Smooth muscle cell (in vitro differentiated cells): ENCODE data around the gene DDA1. TPM values are rescaled to one million over a fixed set of nuclear protein-coding genes. Genes with fewer than 3 reads are reported as not detected.
A peak's percentile ranks its signal among the peaks of the same experiment; 100 is the strongest.
"Not testable (repeated sequence)": the region's sequence is repeated elsewhere in the genome, so short reads cannot be mapped to it uniquely, and the experiment has no call there.

ENCODE experiments used
- DNase-seq: peaks from one replicate; lab custom pipeline; 2025; ENCODE audit not compliant: unreplicated experiment; lab: John Stamatoyannopoulos, UW
- H2AFZ ChIP-seq: fragments of 200-600 bp; sonication (generic); 2 replicates; pipeline ENCODE4 v1.6.0; 2016; ENCODE audit warnings: antibody characterized with exemption, low read depth, mild to moderate bottlenecking
- H3F3A ChIP-seq: fragments of 200-600 bp; sonication (generic); 2 replicates; pipeline ENCODE4 v1.6.0; 2017; ENCODE audit warnings: antibody characterized with exemption, low read depth
- H3K27ac ChIP-seq: fragments of 200-600 bp; sonication (generic); 2 replicates; pipeline ENCODE4 v1.5.1; 2016; ENCODE audit warnings: low read depth, mild to moderate bottlenecking
- H3K27me3 ChIP-seq: fragments of 200-600 bp; sonication (generic); 2 replicates; pipeline ENCODE4 v1.6.1; 2016; ENCODE audit warnings: low read depth, mild to moderate bottlenecking
- H3K36me3 ChIP-seq: fragments of 200-600 bp; sonication (generic); 2 replicates; pipeline ENCODE4 v1.5.1; 2016; ENCODE audit warnings: low read depth
- H3K4me1 ChIP-seq: fragments of 200-600 bp; sonication (generic); 2 replicates; pipeline ENCODE4 v1.5.1; 2016; ENCODE audit warnings: low read depth
- H3K4me2 ChIP-seq: fragments of 200-600 bp; sonication (generic); 2 replicates; pipeline ENCODE4 v1.6.0; 2016; ENCODE audit warnings: mild to moderate bottlenecking
- H3K4me3 ChIP-seq: fragments of 200-600 bp; sonication (generic); 2 replicates; pipeline ENCODE4 v1.5.1; 2016; ENCODE audit warnings: mild to moderate bottlenecking
- H3K79me2 ChIP-seq: fragments of 200-600 bp; sonication (generic); 2 replicates; pipeline ENCODE4 v1.6.0; 2016; ENCODE audit warnings: low read depth, mild to moderate bottlenecking
- H3K9ac ChIP-seq: fragments of 200-600 bp; sonication (generic); 2 replicates; pipeline ENCODE4 v1.6.0; 2016; ENCODE audit warnings: low read depth
- H3K9me3 ChIP-seq: fragments of 200-600 bp; sonication (generic); replicated peaks from 2 replicates; pipeline ENCODE4 v1.5.1; 2016; ENCODE audit warnings: low read depth
- H4K20me1 ChIP-seq: fragments of 200-600 bp; sonication (generic); 2 replicates; pipeline ENCODE4 v1.6.0; 2016; ENCODE audit warnings: low read depth
- WGBS: methylation state at CpG from one replicate; pipeline ENCODE4 v1.1.7; 2016; ENCODE audit warnings: low lambda C conversion rate; 5-methylcytosine and 5-hydroxymethylcytosine counted together
- polyA plus RNA-seq: library from polyadenylated mRNA; unstranded; fragments of >200 nt; fragmentation: Nextera tagmentation; extraction: Ambion mirVana; gene quantifications from 2 replicates; pipeline ENCODE4 v1.2.1, GENCODE V29; 2016
- total RNA-seq: library from RNA; depleted of rRNA; stranded (reverse); fragments of >200 nt; gene quantifications from 2 replicates; pipeline ENCODE4 v1.2.3, GENCODE V29; 2014
- TF ChIP-seq, protein P1 (sequence below): fragments of 200-600 bp; sonication (generic); IDR thresholded peaks from 2 replicates; pipeline ENCODE4 v1.5.1; 2017; ENCODE audit warnings: borderline replicate concordance, mild to moderate bottlenecking, antibody characterized with exemption; ENCODE audit not compliant: insufficient read depth, poor library complexity, severe bottlenecking

DDA1 gene
- total and polyA plus RNA-seq, 2 experiments from 2014 or later, result 26.5 to 51.8 TPM

DNA sequence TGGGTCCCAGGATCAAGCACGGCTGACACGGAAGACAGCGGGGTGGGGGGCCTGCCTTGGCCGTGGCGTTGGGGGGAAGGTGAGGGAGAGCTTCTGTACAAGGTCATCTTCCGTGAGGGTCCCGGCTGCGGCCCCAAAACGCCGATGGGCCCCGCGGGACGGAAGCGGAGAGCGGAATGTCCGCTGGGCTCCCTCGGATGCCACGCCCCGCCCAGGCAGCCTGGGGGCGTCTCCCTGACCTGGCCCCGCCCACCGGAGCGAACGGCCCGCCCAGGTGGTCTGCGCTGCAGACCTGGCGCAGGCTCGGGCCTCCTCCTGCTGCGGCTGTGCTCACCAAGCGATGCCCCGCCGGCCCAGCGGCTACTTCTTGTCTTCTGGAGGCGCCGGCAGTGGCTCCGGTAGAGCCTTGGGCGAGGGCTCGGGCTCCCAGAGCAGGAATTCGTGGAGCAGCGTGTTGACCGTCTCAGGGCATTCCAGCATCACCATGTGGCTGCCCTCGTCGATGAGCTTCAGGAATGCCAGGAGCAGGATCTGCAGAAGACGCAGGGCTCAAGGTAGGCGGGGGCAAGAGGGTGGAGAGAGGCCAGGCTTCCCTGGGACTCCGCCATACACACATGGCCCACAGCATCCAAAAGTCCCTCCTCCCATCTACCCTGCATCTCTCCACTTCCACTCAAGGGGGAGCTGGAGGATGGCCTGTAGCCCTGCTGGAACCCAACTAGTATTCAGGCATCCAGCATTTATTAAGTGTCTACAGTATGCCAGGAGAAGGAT is 16.9 kb upstream of the DDA1 start:
- Histone ChIP-seq H3K27me3 (no peaks in the 10 kb centered on the region), H3K9me3 (no peaks in the 10 kb centered on the region), H3F3A (no peaks in the 10 kb centered on the region), H2AFZ (peak overlapping the region; percentile 87), H3K4me1 (no peaks in the 10 kb centered on the region), H4K20me1 (no peaks in the 10 kb centered on the region), H3K4me3 (peak overlapping the region; percentile 47), H3K27ac (peak overlapping the region; percentile 55), H3K4me2 (peak overlapping the region; percentile 84), H3K9ac (no peak overlapping the region), H3K36me3 (no peaks in the 10 kb centered on the region), H3K79me2 (no peaks in the 10 kb centered on the region)
- DNase-seq, result peak; percentile 70
- TF ChIP-seq, protein P1, sequence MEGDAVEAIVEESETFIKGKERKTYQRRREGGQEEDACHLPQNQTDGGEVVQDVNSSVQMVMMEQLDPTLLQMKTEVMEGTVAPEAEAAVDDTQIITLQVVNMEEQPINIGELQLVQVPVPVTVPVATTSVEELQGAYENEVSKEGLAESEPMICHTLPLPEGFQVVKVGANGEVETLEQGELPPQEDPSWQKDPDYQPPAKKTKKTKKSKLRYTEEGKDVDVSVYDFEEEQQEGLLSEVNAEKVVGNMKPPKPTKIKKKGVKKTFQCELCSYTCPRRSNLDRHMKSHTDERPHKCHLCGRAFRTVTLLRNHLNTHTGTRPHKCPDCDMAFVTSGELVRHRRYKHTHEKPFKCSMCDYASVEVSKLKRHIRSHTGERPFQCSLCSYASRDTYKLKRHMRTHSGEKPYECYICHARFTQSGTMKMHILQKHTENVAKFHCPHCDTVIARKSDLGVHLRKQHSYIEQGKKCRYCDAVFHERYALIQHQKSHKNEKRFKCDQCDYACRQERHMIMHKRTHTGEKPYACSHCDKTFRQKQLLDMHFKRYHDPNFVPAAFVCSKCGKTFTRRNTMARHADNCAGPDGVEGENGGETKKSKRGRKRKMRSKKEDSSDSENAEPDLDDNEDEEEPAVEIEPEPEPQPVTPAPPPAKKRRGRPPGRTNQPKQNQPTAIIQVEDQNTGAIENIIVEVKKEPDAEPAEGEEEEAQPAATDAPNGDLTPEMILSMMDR, result peak; percentile 49
- 3% methylated on average over 27 of the region's 46 CpGs for WGBS

DNA sequence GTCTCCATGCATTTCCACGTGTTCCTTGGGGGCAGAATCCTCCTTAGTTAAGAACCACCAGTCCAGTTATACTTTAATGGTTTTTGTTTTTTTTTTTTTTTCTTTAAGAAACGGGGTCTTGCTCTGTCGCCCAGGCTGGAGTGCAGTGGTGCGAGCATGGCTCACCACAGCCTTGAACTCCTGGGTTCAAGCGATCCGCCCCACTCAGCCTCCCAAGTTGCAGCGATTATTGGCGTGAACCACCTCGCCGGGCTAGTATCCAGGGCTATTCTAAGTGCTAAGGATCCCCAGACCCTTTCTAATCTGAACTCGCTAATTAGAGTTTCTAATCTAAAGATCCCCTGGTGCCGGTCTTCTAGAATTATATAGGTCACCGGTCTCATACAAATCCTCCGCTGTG is 15.8 kb upstream of the DDA1 start:
- H4K20me1 ChIP-seq, result no peaks in the 10 kb centered on the region
- no peaks in the 10 kb centered on the region for H3K4me1 ChIP-seq
- no peak overlapping the region for H3K4me3 ChIP-seq
- H3K4me2 ChIP-seq, result peak overlapping the region; percentile 84
- no peaks in the 10 kb centered on the region for H3K79me2 ChIP-seq
- no peak overlapping the region for H3K27ac ChIP-seq
- no peak overlapping the region for H3K9ac ChIP-seq
- H3K36me3 ChIP-seq, result no peaks in the 10 kb centered on the region
- no peaks in the 10 kb centered on the region for H3K9me3 ChIP-seq
- H3K27me3 ChIP-seq, result no peaks in the 10 kb centered on the region
- TF ChIP-seq, protein P1, result no peak
- no peak overlapping the region for H2AFZ ChIP-seq
- 92% methylated on average over 14 of the region's 14 CpGs for WGBS
- DNase-seq, result no peak
- no peaks in the 10 kb centered on the region for H3F3A ChIP-seq

DNA sequence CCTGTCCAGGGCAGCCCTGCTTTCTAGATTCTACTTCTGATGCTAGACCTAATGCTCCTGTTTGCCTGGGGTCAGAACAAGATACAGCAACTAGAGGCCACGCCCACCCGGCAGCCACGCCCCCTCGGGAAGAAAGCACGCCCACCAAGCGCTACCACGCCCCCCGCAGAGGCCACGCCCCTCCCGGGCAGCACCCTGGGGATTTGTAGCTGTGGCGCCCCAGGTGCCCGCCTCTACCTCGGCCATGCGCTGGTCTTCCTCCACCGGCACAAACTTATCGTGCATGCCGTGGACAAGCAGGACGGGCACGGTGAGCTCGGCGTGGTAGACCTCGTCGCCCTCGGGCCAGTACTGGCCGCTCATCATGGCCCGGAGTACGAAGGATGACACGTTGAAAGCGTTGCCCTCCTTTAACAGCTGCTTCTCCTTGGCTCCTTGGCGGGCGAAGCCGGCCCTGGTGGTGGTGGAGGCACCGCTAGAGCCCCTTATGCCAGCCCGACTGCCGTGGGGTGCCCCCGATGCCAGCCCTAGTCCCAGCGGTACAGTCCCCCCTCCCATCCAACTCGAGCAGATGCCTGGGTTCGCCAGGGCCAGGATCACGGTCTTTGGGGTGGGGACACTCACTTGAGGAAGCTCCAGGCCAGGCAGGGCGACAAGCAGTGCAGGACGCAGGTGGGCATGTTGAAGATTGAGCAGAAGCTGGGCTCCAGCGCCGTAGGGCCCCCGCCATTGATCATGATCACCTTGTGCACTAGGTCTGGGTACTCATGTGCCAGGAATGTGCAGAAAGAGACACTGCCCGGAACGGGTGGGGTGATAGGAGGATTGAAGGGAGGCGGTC is 15.1 kb upstream of the DDA1 start:
- peak; percentile 3 for DNase-seq
- TF ChIP-seq, protein P1, result no peak
- Histone ChIP-seq H3K4me3 (no peak overlapping the region), H2AFZ (no peak overlapping the region), H3K27me3 (no peaks in the 10 kb centered on the region), H3K4me2 (no peak overlapping the region), H3K9me3 (no peaks in the 10 kb centered on the region), H3K36me3 (no peaks in the 10 kb centered on the region), H3K27ac (no peak overlapping the region), H3K79me2 (no peaks in the 10 kb centered on the region), H3K4me1 (no peaks in the 10 kb centered on the region), H3K9ac (no peak overlapping the region), H3F3A (no peaks in the 10 kb centered on the region), H4K20me1 (no peaks in the 10 kb centered on the region)
- 81% methylated on average over 46 of the region's 48 CpGs for WGBS

DNA sequence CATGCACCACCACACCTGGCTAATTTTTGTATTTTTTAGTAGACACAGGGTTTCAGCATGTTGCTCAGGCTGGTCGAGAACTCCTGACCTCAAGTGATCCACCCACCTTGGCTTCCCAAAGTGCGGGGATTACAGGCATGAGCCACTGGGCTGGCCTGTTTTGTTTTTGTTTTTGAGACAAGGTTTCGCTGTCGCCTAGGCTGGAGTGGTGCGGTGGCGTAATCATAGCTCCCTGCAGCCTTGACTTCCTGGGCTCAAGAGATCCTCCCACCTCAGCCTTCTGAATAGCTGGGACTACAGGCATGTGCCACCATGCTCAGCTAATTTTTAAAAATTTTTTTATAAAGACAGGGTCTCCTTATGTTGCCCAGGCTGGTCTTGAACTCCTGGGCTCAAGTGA is 13.8 kb upstream of the DDA1 start:
- H3K36me3 ChIP-seq, DNase-seq, H3K4me3 ChIP-seq, H3K9ac ChIP-seq, H3K4me2 ChIP-seq, H3K9me3 ChIP-seq, H3K79me2 ChIP-seq, H4K20me1 ChIP-seq, H3K27me3 ChIP-seq, H3K4me1 ChIP-seq, H3K27ac ChIP-seq, H2AFZ ChIP-seq, H3F3A ChIP-seq: not testable (repeated sequence)
- 98% methylated on average over 6 of the region's 6 CpGs for WGBS
